Omental fat pad (tissue), 4 donors: ENCODE data around the gene EPO. TPM values are rescaled to one million over a fixed set of nuclear protein-coding genes. Genes with fewer than 3 reads are reported as not detected.
"Not testable (repeated sequence)": the region's sequence is repeated elsewhere in the genome, so short reads cannot be mapped to it uniquely, and the experiment has no call there.

Experiments used
- ATAC-seq: fragments of 150-250 bp; one replicate; pipeline ENCODE4 v1.9.1; 2016; ENCODE audit warnings: mild to moderate bottlenecking, moderate library complexity; ENCODE audit not compliant: low FRiP score
- DNase-seq: peaks from one replicate; pipeline ENCODE4 v3.0.0-alpha.2; 2019; ENCODE audit warnings: low spot score
- CTCF ChIP-seq, 3 donors: fragments of 450-650 bp; IDR thresholded peaks; one replicate each; pipeline ENCODE4 v1.5.1; 2016 to 2017; ENCODE audit warnings: antibody characterized with exemption in 3 of 3, mild to moderate bottlenecking in 3 of 3, moderate library complexity in 2 of 3
- total RNA-seq, 4 donors: library from RNA; depleted of rRNA; stranded (reverse); fragments of >200 nt; gene quantifications; one replicate each; pipeline ENCODE4 v1.1.0, GENCODE V29; 2016

Gene EPO
- total RNA-seq, 4 donors from 2014 or later: not detected

DNA sequence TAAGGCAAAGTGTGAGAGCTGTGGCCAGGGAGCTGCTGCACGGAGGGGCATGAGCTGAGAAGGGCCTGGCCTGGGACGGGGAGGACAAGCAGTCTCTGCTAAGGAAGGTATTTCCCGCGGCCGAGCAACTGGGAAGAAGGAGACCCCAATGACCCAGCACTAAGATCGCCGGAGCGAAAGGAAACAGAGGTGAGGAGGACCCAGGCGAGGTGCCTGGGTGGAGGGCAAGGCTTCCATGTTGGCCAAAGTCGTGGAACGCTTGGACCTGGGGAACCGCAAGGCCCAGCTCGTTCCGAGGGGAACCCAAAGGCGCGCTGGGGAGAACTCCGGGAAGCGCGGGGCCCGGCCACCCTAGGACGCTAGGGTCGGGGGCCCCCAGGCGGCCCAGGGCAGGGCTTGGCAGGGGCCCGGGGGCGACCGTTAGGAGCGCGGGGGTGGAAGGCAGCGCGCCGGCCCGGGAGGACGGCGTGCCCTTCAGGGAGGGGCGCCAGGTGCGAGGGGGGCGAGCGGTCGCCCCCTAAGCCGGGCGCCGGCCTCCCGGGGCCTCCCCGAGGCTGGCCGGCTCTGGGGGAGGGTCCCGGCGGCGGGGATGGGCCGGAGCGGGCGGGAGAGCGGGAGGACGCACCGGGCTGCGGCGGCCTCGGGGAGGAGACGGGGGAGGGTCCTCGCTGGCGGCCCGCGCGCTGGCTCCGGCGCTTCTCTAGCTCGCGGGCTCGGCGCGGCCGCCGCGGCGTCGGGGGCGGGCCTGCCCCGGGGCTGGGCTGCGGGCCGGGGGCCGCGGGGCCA, 26.8 kb upstream of the EPO start:
- no peak for TF ChIP-seq CTCF (IDR thresholded peaks at IDR 0.05)
- no peak for DNase-seq
- ATAC-seq: peak; percentile 37

DNA sequence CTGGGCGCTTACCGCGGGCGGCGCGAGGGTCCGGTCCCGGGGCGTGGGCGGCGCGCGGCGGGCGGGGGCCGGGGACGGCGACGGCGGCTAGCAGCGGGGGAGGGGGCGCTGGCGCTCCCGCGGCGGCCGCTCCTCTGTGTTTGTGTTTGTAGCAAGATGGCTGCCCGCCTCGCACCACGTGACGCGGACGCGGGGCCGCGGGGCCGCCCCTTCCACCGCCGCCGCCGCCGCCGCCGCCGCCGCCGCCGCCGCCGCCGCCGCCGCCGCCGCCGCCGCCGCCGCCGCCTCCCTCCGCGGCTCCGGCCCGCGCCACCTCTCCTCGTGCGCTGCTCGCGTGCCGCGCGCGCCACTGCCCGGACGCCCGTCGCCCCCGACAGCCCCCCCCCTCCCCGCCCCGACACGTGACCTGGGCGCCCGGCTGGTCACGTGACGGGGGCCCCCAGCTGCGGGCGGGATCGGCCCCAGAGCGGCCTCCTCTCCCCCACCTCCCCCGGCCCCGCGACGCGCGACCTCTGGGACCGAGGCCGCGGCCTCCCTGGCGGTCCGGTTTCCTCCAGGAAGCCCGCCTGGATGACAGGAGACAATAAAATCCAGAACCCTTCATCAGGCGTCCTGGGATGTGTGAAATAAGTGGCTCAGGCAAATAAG, 26.0 kb upstream of the EPO start, which contains the start of gene GIGYF1:
Gene GIGYF1, minus strand, starts transcription at position 153 of the 648 bp plus-strand sequence. CDS start 6,012 bp downstream, outside the sequence.
- DNase-seq: no peak
- TF ChIP-seq CTCF (IDR thresholded peaks at IDR 0.05): no peak
- ATAC-seq: peak; percentile 58

DNA sequence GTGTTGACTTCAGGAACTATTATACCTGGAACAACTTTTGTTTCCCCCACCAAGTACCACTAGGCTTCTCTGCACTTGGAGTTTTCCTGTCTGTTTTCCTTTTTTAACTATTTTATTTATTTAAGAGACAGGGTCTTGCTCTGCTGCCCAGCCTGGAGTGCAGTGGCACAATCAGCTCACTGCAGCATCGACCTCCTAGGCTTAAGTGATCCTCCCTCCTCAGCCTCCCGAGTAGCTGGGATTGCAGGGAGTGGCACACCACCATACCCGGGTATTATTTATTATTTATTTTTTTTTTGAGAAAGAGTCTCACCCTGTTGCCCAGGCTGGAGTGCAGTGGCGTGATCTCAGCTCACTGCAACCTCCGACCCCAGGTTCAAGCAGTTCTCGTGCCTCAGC, 24.1 kb upstream of the EPO start:
- DNase-seq: no peak
- ATAC-seq: no peak
- no peak for TF ChIP-seq CTCF (IDR thresholded peaks at IDR 0.05)

DNA sequence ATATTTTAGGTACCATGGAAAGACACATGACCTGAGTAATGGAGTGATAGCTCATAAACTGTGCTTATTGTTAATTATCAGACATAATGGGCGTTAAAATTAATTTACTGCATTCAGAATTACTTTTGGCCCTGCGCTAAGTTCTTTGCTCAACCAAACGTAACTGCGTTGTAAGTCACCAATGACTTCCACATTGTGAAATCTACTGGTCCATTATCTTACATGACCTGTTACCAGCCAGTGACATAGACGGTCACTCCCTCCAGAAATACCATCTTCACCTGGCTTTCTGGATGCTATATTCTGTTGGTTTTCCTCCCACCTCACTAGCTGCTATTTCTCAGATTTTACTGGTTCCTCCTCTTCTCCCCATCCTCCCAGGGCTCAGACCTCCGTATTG, 21.2 kb upstream of the EPO start:
- ATAC-seq (no peak), DNase-seq (no peak)
- TF ChIP-seq CTCF (IDR thresholded peaks at IDR 0.05): no peak

DNA sequence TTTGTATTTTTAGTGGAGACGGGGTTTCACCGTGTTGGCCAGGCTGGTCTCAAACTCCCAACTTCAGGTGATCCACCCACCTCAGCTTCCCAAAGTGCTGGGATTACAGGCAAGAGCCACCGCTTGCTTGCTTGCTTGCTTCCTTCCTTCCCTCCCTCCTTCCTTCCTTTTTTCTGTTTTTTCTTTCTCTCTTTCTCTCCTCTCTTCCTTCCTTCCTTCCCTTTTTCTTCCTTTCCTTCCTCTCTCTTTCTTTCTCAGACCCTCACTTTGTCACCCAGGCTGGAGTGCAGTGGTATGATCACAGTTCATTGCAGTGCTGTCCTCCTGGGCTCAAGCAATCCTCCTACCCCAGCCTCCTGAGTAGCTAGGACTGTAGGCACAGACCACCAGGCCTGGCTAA, 19.2 kb upstream of the EPO start:
- not testable (repeated sequence) for DNase-seq

GRCh38 chr7:100705320-100705752, 14.9 kb upstream of the EPO start:
- DNase-seq (peak; percentile 77), ATAC-seq (peak; percentile 76)
- TF ChIP-seq CTCF (IDR thresholded peaks at IDR 0.05): peak in 2 of 3 donors; percentile 18 to 71

More for the DNA sequence above, 19.2 kb upstream of the EPO start:
- ATAC-seq: not testable (repeated sequence)

DNA sequence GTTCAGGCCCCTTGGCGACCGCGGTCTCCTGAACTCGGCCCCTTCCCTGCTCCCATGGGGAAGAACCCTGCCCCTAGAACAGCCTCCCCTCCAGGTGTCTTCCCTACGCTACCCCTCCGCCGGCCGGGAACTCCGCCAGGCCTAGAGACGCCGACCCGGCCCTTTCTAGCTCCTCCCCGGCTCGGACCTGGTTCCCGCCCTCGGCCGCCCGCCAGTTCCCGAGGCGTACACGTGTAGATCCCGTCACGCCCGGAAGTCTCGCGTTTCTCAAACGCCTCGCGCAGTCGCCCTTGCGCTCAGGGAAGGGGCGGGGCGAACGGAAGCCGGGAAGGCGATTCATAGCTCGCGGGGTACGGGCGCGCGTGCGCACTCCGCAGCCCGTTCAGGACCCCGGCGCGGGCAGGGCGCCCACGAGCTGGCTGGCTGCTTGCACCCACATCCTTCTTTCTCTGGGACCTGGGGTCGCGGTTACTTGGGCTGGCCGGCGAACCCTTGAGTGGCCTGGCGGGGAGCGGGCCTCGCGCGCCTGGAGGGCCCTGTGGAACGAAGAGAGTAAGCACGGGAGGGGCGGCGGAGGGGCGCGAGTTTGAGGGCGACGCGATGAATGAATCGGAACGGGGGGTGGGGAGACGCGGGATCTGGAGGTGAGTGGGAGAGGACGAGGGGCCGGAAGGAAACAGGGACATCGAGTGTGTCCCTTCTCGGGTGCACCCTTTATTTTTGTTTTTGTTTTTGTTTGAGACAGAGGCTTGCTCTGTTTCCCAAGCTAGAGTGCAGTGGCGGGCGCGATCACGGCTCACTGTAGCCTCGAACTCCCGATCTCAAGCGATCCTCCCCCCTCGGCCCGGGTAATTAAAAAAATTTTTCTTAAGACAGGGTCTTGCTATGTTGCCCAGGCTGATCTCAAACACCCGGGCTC, 14.3 kb upstream of the EPO start, which contains the start of gene POP7:
Gene POP7, plus strand, starts transcription at position 369 of the 919 bp plus-strand sequence. CDS start 710 bp downstream, outside the sequence.
- ATAC-seq: peak; percentile 99
- TF ChIP-seq CTCF (IDR thresholded peaks at IDR 0.05): no peak
- DNase-seq: peak; percentile 98
